ENCODE results near the gene MFAP5. TPM values are rescaled to one million over a fixed set of nuclear protein-coding genes. Genes with fewer than 3 reads are reported as not detected.
A peak's percentile ranks its signal among the peaks of the same experiment; 100 is the strongest.

The MFAP5 gene
- total and polyA plus RNA-seq, 10 of the 15 experiments (the other 5 are each of a cell fraction or from before 2014, with no cell fraction given), result 0.06 to 0.14 (median 0.12) TPM; not detected in 7

- TF ChIP-seq ELK1 (IDR thresholded peaks at IDR 0.05; ENCODE audit: low read depth, low read length) (0 out of 2 replicates have a peak, but pooled peaks have one; percentile 55), ATF7 (IDR thresholded peaks at IDR 0.05; ENCODE audit: low read depth) (peak; percentile 87), CBFB (IDR thresholded peaks at IDR 0.05; ENCODE audit: low read depth) (peak; percentile 92), BRCA1 (IDR thresholded peaks at IDR 0.05; ENCODE audit: low read depth, low read length) (no peak), MYB (IDR thresholded peaks at IDR 0.05; ENCODE audit: borderline replicate concordance, low read depth, low read length) (no peak), RFX5 (IDR thresholded peaks at IDR 0.05; ENCODE audit: low read depth, low read length) (no peak), EED (IDR thresholded peaks at IDR 0.05; ENCODE audit: low read depth) (peak; percentile 70), RAD21 (IDR thresholded peaks at IDR 0.05; ENCODE audit: insufficient read depth, low read depth, low read length) (no peak), CHD1 (IDR thresholded peaks at IDR 0.05; ENCODE audit: low read depth, low read length) (no peak), BMI1 (IDR thresholded peaks at IDR 0.05; ENCODE audit: borderline replicate concordance) (peak; percentile 62; the same call in 1 of the 2 replicates), CEBPZ (IDR thresholded peaks at IDR 0.05; ENCODE audit: low read depth, low read length) (no peak), ZBTB4 (CRISPR knock-in tag; IDR thresholded peaks at IDR 0.05) (no peak), RCOR1 (conservative IDR thresholded peaks at IDR 0.05; ENCODE audit: low read depth, low read length) (no peak), RELA (IDR thresholded peaks at IDR 0.05; ENCODE audit: borderline replicate concordance, partially characterized antibody) (no peak), CTCF (IDR thresholded peaks at IDR 0.05 in 2 of 3, conservative IDR thresholded peaks at IDR 0.05 in 1 of 3; ENCODE audit: control insufficient read depth in 2 of 3, extremely low read depth in 1 of 3, insufficient read depth in 1 of 3, low read depth in 3 of 3, low read length in 3 of 3) (no peak), IKZF1 (conservative IDR thresholded peaks at IDR 0.05) (peak; percentile 95), TCF12 (IDR thresholded peaks at IDR 0.05; ENCODE audit: low read depth, low read length) (peak; percentile 90), TAF1 (IDR thresholded peaks at IDR 0.05; ENCODE audit: borderline replicate concordance, low read depth, low read length) (peak; percentile 46; the same call in 1 of the 2 replicates), EP300 (IDR thresholded peaks at IDR 0.05; ENCODE audit: borderline replicate concordance in 1 of 2, control insufficient read depth in 1 of 2, low read depth in 2 of 2, low read length in 2 of 2) (peak; percentile 92 to 95), TARDBP (IDR thresholded peaks at IDR 0.05; ENCODE audit: borderline replicate concordance) (no peak)
Observed at GRCh38 chr12:8644345-8645248, 18.0 kb downstream of the MFAP5 start (continued).
